Vagina (tissue), 2 donors: ENCODE results near the gene CCSER2.

Experiments used
- CTCF ChIP-seq, 3 experiments: fragments of 450-650 bp in 2 of 3; fragments of 200-600 bp in 1 of 3; sonication (generic) in 1 of 3; IDR thresholded peaks; one replicate each; pipeline ENCODE4 v1.5.1; 2017 to 2019; ENCODE audit warnings: antibody characterized with exemption in 3 of 3, mild to moderate bottlenecking in 2 of 3, moderate library complexity in 2 of 3
- POLR2A ChIP-seq, 2 donors: fragments of 450-650 bp; IDR thresholded peaks; one replicate each; pipeline ENCODE4 v1.6.1; 2017; ENCODE audit warnings: antibody characterized with exemption in 2 of 2, mild to moderate bottlenecking in 2 of 2, moderate library complexity in 2 of 2
- POLR2AphosphoS5 ChIP-seq, 2 donors: sonication (generic); formaldehyde crosslinking; IDR thresholded peaks; one replicate each; pipeline ENCODE4 v1.9.0; 2017; ENCODE audit warnings: antibody characterized with exemption in 2 of 2, mild to moderate bottlenecking in 2 of 2, low read depth in 1 of 2; ENCODE audit not compliant: insufficient read depth in 1 of 2

DNA sequence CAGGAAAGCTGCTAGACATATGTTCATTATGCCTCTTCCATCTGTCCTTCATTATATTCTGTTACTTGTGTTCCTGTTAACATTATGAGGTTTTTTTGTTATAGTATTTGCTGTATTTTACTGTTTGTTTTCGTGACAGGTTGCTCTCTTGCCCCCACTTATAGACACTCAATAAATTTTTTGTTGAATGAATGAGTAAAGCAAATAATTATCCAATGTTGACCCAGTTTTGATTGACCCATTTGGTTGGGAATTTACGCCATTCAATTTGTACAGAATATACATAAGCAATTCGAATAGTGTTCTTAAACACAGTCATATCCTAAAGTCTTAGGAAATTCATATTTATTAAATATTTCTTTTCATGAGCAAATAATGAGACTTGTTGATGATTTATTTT, 11.8 kb downstream of the CCSER2 start:
- TF ChIP-seq CTCF (IDR thresholded peaks at IDR 0.05) (no peak), POLR2AphosphoS5 (IDR thresholded peaks at IDR 0.05; ENCODE audit: insufficient read depth in 1 of 2, low read depth in 1 of 2) (no peak), POLR2A (IDR thresholded peaks at IDR 0.05) (no peak)
